Osteoblast (primary cell): ENCODE measurements around the gene PRORP. TPM values are rescaled to one million over a fixed set of nuclear protein-coding genes. Genes with fewer than 3 reads are reported as not detected.

Source experiments
- DNase-seq: peaks from one replicate; pipeline ENCODE4 v3.0.0; 2011; ENCODE audit warnings: low spot score, mixed read lengths; ENCODE audit not compliant: insufficient read length; ENCODE audit errors: missing footprints
- H2AFZ ChIP-seq: 2 replicates; pipeline ENCODE4 v1.6.0; 2011; ENCODE audit warnings: mild to moderate bottlenecking, low read length
- H3K27ac ChIP-seq: 2 replicates; pipeline ENCODE4 v1.5.1; 2011; ENCODE audit warnings: mild to moderate bottlenecking, low read depth, low read length, moderate library complexity
- H3K27me3 ChIP-seq: 2 replicates; pipeline ENCODE4 v1.6.0; 2012; ENCODE audit warnings: mild to moderate bottlenecking, control low read depth, inconsistent platforms, low read length, moderate library complexity; ENCODE audit not compliant: insufficient read depth
- H3K36me3 ChIP-seq: 2 replicates; pipeline ENCODE4 v1.5.1; 2011; ENCODE audit warnings: mild to moderate bottlenecking, low read length, control low read depth, moderate library complexity; ENCODE audit not compliant: insufficient read depth
- H3K4me1 ChIP-seq: 2 replicates; pipeline ENCODE4 v1.5.1; 2011; ENCODE audit warnings: mild to moderate bottlenecking, low read length, control low read depth, moderate library complexity; ENCODE audit not compliant: insufficient read depth
- H3K4me2 ChIP-seq: 2 replicates; pipeline ENCODE4 v1.6.0; 2011; ENCODE audit warnings: mild to moderate bottlenecking, low read length; ENCODE audit not compliant: insufficient read depth
- H3K4me3 ChIP-seq: fragments of 200-600 bp; sonication (generic); 3 replicates; pipeline ENCODE4 v1.5.1; 2012; ENCODE audit warnings: mild to moderate bottlenecking, low read length, inconsistent platforms; ENCODE audit not compliant: insufficient read depth
- H3K79me2 ChIP-seq: 2 replicates; pipeline ENCODE4 v1.6.0; 2012; ENCODE audit warnings: mild to moderate bottlenecking, low read length, control low read depth, inconsistent platforms; ENCODE audit not compliant: insufficient read depth
- H3K9me3 ChIP-seq: 2 replicates; pipeline ENCODE4 v1.5.1; 2011; ENCODE audit warnings: low read depth, low read length, control low read depth
- H4K20me1 ChIP-seq: 2 replicates; pipeline ENCODE4 v1.6.0; 2012; ENCODE audit warnings: mild to moderate bottlenecking, low read length, control low read depth; ENCODE audit not compliant: insufficient read depth
- total RNA-seq: library from RNA; depleted of rRNA; stranded (reverse); fragments of >200 nt; gene quantifications from 2 replicates; pipeline ENCODE4 v1.2.3, GENCODE V29; 2012
- TF ChIP-seq, protein P1 (sequence below): IDR thresholded peaks from 2 replicates; pipeline ENCODE4 v1.5.1; 2011; ENCODE audit warnings: mild to moderate bottlenecking, low read depth, low read length, moderate library complexity; ENCODE audit errors: extremely low read depth

Gene PRORP
- total RNA-seq, 1 donor: 30.4 TPM

DNA sequence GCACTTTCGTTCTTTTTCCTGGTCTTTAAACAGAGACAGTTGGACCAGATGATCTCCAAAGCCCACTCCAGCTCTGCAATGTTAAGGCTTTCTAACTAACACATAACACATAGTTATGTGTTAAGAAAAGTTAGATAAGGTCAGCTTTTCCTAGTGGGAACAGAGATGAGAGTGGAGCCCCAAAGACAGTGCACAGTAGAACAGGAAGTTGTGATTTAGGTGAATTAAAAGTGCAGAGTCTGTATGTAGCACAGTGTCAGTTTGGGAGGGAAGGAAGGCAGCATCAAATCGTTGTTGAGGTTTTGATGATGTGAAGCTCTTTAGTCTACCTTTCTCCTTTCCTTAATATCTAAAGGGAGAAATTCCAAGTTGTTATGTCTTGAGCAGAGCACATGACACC, 31.7 kb downstream of the PRORP start:
- Histone ChIP-seq H3K27ac (no peak overlapping the region), H2AFZ (no peak overlapping the region), H3K4me2 (no peak overlapping the region), H3K4me3 (no peak overlapping the region), H3K36me3 (no peaks in the 10 kb centered on the region), H3K9me3 (no peaks in the 10 kb centered on the region), H4K20me1 (no peaks in the 10 kb centered on the region), H3K79me2 (peaks cover 8% of the 10 kb centered on the region), H3K4me1 (no peaks in the 10 kb centered on the region), H3K27me3 (no peaks in the 10 kb centered on the region)
- TF ChIP-seq, protein P1, sequence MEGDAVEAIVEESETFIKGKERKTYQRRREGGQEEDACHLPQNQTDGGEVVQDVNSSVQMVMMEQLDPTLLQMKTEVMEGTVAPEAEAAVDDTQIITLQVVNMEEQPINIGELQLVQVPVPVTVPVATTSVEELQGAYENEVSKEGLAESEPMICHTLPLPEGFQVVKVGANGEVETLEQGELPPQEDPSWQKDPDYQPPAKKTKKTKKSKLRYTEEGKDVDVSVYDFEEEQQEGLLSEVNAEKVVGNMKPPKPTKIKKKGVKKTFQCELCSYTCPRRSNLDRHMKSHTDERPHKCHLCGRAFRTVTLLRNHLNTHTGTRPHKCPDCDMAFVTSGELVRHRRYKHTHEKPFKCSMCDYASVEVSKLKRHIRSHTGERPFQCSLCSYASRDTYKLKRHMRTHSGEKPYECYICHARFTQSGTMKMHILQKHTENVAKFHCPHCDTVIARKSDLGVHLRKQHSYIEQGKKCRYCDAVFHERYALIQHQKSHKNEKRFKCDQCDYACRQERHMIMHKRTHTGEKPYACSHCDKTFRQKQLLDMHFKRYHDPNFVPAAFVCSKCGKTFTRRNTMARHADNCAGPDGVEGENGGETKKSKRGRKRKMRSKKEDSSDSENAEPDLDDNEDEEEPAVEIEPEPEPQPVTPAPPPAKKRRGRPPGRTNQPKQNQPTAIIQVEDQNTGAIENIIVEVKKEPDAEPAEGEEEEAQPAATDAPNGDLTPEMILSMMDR: no peak
- DNase-seq: peak; percentile 78

DNA sequence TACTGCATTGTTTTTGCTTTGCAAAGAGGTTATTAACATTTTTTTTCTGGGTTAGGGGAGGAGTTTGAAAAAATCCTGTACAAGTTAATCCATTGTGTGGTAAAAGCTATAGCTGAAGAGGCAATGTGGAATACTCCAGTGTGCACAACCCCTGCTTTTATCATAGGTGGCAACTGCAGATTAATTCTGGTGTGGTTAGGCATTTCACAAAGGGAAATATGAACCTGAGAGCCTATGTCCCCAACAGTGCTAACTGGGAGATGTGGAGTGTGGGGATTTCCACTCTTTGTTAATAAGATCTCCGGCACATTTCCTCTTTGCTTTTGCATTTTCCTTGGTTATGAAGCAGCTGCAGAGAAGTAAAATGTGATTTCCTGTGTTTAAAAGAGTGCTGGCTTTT, 33.6 kb downstream of the PRORP start:
- Histone ChIP-seq H3K4me2 (no peak overlapping the region), H3K4me1 (peaks cover 15% of the 10 kb centered on the region), H3K27me3 (no peaks in the 10 kb centered on the region), H3K79me2 (peaks cover 2% of the 10 kb centered on the region), H3K4me3 (no peak overlapping the region), H2AFZ (no peak overlapping the region), H3K36me3 (no peaks in the 10 kb centered on the region), H3K9me3 (no peaks in the 10 kb centered on the region), H3K27ac (no peak overlapping the region), H4K20me1 (peaks cover 3% of the 10 kb centered on the region)
- TF ChIP-seq, protein P1: no peak
- no peak for DNase-seq

DNA sequence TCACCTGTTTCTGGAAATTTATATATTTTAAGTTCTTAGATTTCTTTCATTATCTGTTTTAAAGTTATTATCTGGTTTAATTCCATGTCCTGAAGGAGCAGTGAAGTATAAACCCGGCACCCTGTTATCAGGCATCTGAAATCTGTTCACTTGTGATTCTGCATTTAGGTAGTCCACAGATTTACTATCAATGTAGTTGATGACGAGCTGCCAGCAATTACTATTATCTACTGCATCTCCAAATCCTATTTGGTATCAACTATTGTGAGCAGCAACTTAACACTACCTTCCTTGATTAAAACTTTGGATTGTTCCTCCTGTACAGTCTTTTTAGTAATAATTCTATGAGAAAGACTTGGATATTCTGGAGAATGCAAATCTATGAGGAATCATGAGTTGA, 36.1 kb downstream of the PRORP start:
- H3K4me2 ChIP-seq: no peak overlapping the region
- TF ChIP-seq, protein P1: no peak
- H2AFZ ChIP-seq: no peak overlapping the region
- H3K4me3 ChIP-seq: no peak overlapping the region
- no peak overlapping the region for H3K27ac ChIP-seq
- peaks cover 15% of the 10 kb centered on the region for H3K4me1 ChIP-seq
- peaks cover 3% of the 10 kb centered on the region for H4K20me1 ChIP-seq
- no peaks in the 10 kb centered on the region for H3K9me3 ChIP-seq
- no peak for DNase-seq
- peaks cover 2% of the 10 kb centered on the region for H3K79me2 ChIP-seq
- no peaks in the 10 kb centered on the region for H3K27me3 ChIP-seq
- H3K36me3 ChIP-seq: no peaks in the 10 kb centered on the region

DNA sequence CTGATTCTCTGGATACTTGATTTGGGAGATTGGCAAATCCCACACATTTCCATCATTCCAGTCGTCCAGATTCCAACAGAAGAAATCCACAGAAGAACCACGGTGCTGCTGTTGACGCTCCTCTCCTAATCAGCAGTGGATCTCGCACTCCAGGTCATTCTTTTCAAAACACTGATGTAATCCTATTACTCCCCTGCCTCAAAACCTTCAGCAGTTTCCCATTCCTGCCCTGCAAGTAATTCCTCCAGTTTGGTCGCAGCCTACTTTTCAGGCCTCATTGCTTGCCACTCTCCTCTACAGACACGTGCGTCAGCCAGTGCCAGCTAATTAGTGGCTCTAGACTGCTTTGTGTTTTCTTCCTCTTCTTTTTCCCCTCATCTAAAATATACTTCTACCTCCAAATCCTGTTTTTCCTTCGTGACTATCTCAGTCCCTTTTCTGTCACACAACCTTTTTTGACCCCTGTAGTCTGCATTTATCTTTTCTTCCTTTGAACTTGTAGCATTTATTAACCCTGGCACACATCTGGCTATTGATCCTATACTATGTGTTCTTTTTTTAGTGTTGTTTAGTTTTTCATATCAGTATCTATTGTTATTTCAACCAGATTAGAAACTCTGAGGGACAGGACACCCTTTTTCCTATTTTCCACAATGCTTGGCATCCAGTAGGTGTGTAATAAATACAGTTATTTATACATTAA, 36.8 kb downstream of the PRORP start:
- no peak for DNase-seq
- no peaks in the 10 kb centered on the region for H3K27me3 ChIP-seq
- H3K4me1 ChIP-seq: peaks cover 15% of the 10 kb centered on the region
- no peaks in the 10 kb centered on the region for H3K9me3 ChIP-seq
- H3K4me3 ChIP-seq: no peak overlapping the region
- no peaks in the 10 kb centered on the region for H3K36me3 ChIP-seq
- no peak overlapping the region for H3K4me2 ChIP-seq
- TF ChIP-seq, protein P1: no peak
- H3K27ac ChIP-seq: peak overlapping the region; percentile 45
- no peak overlapping the region for H2AFZ ChIP-seq
- H3K79me2 ChIP-seq: peaks cover 2% of the 10 kb centered on the region
- H4K20me1 ChIP-seq: peaks cover 3% of the 10 kb centered on the region
